HG03060 (cell line): ENCODE results near the gene PPP1CC.

Source experiments
- ATAC-seq: cut with Tn5 transposase; IDR thresholded peaks from one replicate; pipeline ENCODE4 v1.9.1; 2021; ENCODE audit warnings: low read depth, moderate number of reproducible peaks; ENCODE audit not compliant: unreplicated experiment

The PPP1CC gene

DNA sequence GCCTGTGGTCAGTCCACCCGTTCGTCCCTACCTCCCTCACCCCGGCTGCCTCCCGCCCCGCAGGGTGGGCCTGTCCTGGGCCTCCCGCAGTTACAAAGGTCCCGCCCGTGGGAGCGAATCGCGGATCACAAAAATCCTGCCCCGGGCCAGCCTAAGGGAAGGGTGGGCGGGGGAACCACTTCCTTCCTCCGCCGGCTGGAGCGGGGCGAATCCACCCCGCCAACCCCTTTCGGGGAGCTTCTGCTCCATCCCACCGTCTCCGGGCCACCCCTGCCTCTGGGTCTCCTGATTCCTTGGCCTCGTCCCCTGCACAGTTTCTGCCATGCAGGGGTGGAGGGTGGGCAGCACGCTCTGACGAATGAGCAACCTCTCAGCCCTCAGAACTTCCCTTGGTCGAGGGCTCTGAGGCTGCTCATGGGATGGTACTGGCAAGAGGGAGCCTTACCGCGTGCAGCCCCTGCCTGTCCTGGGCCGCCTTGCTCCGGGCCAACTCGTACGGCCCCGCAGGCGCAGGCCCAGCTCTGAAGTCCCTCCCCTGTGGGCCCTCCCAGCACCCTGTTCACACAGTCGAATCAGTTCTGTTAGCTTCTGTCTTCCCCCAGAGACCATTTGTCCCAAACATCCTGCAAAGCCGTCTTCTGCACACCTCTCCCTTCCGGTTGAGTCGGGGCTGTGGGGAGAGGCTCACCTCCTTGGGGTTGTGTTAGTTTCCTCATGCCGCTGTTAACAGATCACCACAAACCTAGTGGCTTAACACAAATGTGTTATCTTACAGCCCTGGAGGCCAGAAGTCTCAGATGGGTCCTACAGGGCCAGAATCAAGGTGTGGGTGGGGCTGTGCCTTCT, 53.2 kb downstream of the PPP1CC start:
- ATAC-seq: no peak

DNA sequence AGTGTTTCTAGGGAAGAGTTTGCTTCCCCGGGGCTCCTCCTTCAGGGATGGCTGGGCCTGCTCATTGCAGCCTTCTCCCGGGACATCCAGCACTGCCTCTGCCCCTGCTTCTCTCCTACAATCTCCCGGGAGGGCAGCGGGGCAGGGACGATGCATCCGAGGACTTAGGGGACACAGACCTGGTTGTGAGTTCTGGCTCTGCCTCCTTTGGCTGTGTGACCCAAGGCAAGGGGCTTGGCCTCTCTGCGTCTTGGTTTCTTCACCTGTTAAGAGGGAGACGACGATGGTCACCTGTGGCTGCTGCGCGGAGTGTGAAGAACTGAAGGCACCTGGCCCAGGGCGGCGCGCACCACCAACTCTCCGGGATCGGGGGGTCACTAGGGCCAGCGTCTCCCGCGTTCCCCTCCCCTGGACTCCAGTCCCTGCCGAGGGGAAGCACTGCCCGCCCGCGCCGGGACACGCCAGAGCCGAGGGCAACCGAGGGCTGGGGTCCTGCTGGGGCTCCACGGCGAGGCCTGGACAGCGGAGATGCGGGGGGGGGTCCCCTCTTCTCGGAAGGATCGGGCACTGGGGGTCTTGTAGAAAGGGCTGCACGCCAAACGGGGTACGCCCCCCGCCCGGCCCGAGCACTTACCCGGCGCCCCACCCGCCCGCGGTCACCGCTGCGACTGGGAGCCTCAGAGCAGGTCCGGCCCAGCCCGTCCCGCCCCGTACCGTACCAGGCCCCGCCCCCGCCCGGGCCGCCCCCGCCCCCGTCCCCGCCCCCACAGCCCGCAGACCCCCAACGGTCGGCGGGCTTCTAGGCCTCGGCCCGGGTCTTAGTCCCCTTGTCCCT, 54.0 kb downstream of the PPP1CC start, which contains the start of gene HVCN1:
Gene HVCN1 (minus strand): TSS at position 670 of the 835 bp plus-strand sequence. CDS start 5,870 bp downstream, outside the sequence.
- ATAC-seq: no peak

DNA sequence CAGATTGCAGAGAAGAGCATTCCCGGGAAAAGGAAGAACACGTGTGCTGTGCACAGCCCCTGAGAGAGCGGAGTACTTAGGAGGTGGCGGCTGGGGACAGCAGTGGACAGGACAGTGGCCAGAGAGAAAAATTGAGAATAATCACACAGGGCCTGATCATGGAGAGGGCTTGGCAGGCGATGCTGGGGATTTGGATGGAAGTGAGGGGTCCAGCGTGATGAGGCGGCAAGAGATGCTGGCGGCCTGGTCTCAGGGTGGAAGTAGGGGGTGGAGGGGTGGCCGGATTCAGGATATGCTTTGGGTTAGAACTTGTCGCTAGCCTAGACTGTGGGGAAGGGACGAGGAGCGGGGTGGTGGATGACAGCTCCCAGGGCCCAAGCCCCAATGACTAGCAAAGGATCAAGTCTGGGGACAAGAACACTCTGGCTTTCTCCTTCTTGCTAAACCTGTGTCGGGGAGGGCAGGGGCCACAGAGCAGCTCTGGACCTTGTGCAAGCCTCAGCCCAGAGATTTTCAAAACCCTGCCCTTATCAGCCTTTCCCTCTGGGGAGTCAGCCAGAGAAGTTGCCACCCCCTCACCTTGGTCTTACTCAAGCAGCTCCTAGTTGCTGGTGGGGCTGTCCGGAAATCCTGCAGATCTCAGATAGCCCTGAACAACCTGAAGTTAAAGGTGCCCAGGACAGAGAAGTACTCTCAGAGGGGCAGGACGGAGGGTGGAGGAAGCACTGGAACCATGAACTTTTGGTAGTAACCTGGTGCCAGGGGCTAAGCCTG, 55.1 kb downstream of the PPP1CC start:
- no peak for ATAC-seq

DNA sequence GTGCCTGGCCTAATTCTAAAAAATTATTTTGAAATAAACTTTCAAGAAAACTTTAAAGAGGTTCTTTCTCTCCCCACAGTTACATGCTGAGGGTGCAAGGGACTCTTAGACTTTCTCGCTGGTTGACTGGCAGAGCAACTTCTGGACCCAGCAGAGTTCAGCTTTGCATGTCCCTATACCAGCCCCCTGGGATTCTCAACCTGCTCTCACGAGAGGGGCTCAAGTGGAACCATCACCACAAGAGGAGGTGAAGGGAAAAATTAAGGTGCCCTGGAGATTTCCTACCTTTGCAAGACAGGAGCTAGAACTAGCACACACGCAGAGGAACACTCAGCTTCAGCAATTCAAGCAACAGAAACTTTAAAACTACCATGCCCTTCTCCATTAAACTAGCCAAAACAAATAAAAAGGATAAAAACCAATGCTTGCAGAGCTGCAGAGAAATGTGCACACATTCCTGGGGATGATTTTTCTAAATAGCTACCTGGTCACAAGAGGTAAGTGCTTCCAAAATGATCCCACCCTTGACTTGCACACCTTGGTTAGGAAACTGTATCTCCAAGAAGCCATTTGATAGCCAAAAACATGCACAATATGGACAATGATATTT, 56.3 kb downstream of the PPP1CC start:
- ATAC-seq: no peak

DNA sequence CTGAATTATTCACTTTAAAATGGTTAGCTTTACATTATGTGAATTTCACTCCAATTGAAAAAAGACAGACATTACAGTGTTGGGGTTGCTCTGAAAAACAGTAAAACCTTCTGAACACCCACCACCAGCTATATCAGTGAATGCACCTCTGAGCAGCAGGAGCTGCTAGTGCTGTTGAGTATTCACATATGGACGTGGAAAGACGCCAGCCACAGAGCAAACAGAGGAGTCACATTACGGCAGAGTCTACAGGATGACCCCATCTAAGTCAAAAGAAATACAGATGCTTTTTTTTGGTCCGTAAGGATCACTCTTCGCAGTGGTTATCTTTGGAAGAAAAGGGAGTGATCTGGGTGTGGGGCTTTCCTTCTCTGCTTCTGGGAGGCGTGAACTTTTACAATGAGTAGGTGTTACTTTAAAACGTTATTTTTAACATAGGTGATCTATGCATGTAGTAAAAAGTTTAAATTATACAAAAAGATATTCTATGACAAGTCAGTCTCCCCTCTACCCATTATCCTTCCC, 58.3 kb downstream of the PPP1CC start:
- ATAC-seq: no peak

DNA sequence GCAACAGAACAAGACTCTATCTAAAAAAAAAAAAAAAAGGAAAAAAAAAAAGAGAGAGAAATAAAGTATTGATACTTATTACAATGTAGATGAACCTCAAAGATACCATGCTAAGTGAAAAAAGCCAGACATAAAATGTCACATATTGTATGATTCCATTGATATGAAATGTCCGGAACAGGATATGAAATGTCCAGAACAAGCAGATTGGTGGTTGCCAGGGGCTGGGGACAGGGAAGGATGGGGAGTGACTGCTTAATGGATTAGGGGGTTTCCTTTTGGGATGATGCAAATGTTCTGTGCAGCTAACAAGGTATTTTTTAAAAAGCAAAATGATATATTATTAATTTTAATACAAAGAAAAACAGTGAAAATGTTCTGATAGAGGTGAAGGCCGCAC, 58.8 kb downstream of the PPP1CC start:
- ATAC-seq: no peak

DNA sequence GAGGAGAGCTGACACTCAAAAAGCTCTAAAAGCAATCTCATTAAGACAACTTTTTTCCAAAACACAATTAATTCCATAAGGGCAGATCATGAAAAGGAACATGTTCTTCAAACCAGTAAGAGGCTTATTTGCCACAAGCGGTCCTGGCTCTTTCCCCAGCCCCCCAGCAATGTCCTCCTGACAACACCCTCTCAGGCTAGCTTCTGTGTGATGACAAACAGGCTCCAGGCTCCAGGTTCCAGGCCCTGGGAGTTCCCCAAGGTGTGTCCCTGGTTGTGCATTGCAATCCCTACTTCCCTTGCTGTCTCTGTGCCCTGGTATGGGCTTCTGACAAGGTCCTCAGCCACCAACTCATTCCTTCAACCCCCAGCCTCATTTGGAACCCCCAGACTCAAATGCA, 62.7 kb downstream of the PPP1CC start:
- no peak for ATAC-seq

DNA sequence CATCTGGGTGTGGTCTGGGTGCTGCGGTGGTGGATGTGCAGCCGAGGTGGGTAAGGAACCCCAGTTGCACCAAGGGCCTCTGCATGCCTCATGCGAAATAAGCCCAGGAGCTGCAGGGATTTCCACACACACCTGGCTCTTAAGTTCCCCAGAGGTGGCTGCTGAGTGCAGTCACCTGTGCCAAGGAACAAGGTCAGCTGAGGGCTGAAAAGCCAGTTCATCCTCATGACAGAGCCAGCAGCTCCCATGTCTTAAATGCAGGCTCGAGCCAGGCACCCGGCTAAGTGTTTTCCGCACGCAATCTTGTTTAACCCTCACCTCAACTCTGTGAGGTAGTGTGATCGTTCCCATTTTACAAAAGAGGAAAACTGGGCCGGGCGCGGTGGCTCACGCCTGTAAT, 63.5 kb downstream of the PPP1CC start:
- ATAC-seq: no peak

DNA sequence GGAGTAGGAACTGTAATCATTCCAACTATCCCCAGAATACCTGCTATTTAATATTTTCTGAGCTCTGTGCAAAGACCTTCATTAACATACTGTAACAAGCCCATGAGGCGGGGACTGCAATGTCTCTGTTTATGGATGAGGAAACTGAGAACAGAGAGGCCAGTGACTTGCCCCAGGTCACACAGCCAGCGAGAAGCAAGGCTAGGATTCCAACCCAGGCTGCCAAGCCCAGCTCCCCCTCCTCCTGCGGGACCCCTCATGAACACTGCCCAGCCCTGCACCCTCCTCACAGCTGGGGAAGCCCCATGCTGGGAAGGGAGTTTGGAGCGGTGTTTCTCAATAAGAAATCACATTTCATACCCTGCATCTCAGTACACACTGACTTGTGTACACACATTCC, 64.7 kb downstream of the PPP1CC start:
- no peak for ATAC-seq

DNA sequence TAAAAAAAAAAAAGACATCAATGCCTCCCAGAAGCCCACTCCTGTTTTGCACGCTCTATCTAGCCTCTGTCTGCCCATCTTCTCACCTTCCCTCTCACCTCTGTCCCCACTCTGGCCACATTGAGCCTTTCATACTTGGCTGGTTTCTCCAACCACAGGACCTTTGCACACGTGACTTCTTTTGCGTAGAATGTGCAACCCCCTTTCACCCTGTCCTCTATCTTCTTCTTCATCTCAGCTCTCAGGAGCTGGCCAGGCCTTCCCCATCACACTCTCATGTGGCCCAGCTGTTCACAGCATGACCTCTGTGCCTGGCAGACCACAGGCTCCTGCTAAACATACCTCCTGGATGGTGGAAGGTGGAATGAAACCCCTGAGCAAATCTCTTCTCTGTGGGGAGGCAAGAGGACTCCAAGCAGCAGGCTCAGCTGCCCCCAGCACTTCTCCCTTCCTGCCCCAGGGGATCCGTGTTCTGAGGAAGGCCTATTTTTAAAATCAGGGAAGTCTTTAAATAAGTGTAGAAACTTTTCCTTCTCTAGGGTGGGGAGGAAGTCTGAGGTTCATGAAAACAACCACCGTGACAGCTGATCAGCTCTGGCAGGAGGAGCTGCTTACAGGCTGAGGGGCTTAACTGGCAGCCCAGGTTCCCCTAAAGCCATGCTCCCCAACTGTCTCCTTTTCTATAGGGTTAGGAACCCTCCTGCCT, 65.3 kb downstream of the PPP1CC start:
- peak; percentile 64 for ATAC-seq

DNA sequence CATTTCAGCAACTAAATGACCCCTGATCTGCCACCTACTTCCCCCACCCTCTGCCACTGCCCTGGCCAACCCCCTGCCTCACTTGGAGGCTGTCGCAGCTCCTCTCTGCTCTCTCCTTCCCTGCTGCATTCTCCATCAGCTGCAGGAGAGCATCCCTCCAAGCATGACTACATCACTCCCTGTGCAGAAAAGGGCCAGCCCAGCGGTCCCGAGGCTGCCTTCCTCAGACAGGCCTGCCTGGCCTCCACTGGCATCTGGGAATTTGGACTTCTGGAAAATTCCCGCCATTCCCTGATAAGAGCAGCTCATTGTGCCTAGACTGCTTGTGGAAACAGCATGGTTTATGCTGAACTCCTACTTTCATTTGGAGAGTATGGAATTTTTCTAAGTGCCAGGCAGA, 66.5 kb downstream of the PPP1CC start:
- ATAC-seq: no peak

DNA sequence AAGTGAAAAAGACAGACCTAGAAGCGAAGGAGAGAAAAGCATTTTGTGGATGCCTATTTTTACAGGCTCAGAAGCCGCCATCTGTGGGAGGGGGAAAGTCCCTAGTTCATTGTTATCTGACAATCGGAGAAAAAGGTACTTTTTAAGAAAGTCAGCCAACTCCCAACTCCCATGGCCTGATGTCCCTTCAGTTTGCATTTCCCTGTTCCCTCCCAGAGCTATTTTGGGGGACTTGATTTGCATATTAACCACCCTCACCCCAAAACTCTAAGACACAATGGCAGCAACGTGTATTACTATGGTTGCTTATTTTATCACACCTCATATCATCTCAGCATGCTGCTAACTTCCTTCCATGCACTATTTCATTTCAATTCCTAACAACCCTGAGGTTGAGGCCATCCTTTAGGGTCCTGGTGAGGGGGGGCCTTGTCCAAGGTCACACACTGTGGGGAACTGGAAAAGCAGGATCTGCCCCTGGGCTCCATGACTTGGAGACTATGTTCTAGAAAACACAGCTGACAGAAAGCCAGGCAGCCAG, 72.5 kb downstream of the PPP1CC start:
- peak; percentile 27 for ATAC-seq
